Measurements from ENCODE around the gene HIVEP2.

The HIVEP2 gene

GRCh38 chr6:142925575-142926110 is 19.3 kb downstream of the HIVEP2 start:
- no peak for DNase-seq (ENCODE audit: low read depth, low spot score)

GRCh38 chr6:142918339-142919042 is 26.5 kb downstream of the HIVEP2 start:
- no peak for DNase-seq (ENCODE audit: low read depth, low spot score)

- no peak for DNase-seq (ENCODE audit: low read depth, low spot score)
Measured at GRCh38 chr6:142916881-142917280, 28.1 kb downstream of the HIVEP2 start.

- no peak for DNase-seq (ENCODE audit: low read depth, low spot score)
Measured at GRCh38 chr6:142914937-142915697, 29.9 kb downstream of the HIVEP2 start.

GRCh38 chr6:142914369-142914768 is 30.6 kb downstream of the HIVEP2 start:
- no peak for DNase-seq (ENCODE audit: low read depth, low spot score)

GRCh38 chr6:142913511-142914047 is 31.4 kb downstream of the HIVEP2 start:
- peak; percentile 42 for DNase-seq (ENCODE audit: low read depth, low spot score)

- DNase-seq (ENCODE audit: low read depth, low spot score), result no peak
Measured at GRCh38 chr6:142913036-142913510, 31.9 kb downstream of the HIVEP2 start.

GRCh38 chr6:142912125-142912524 is 32.9 kb downstream of the HIVEP2 start:
- no peak for DNase-seq (ENCODE audit: low read depth, low spot score)

- DNase-seq (ENCODE audit: low read depth, low spot score), result no peak
Measured at GRCh38 chr6:142911430-142911829, 33.5 kb downstream of the HIVEP2 start.

- DNase-seq (ENCODE audit: low read depth, low spot score), result no peak
Measured at GRCh38 chr6:142909686-142910085, 35.3 kb downstream of the HIVEP2 start.

GRCh38 chr6:142908235-142908634 is 36.7 kb downstream of the HIVEP2 start:
- DNase-seq (ENCODE audit: low read depth, low spot score), result no peak

GRCh38 chr6:142907544-142907943 is 37.4 kb downstream of the HIVEP2 start:
- DNase-seq (ENCODE audit: low read depth, low spot score), result no peak

- DNase-seq (ENCODE audit: low read depth, low spot score), result no peak
Measured at GRCh38 chr6:142906945-142907470, 38.0 kb downstream of the HIVEP2 start.

GRCh38 chr6:142903812-142904211 is 41.2 kb downstream of the HIVEP2 start:
- no peak for DNase-seq (ENCODE audit: low read depth, low spot score)

GRCh38 chr6:142902636-142903053 is 42.3 kb downstream of the HIVEP2 start:
- DNase-seq (ENCODE audit: low read depth, low spot score), result peak; percentile 53

- no peak for DNase-seq (ENCODE audit: low read depth, low spot score)
Measured at GRCh38 chr6:142901611-142902010, 43.4 kb downstream of the HIVEP2 start.

GRCh38 chr6:142900227-142900971 is 44.6 kb downstream of the HIVEP2 start:
- DNase-seq (ENCODE audit: low read depth, low spot score), result no peak

GRCh38 chr6:142898927-142899895 is 45.8 kb downstream of the HIVEP2 start:
- DNase-seq (ENCODE audit: low read depth, low spot score), result no peak

- no peak for DNase-seq (ENCODE audit: low read depth, low spot score)
Measured at GRCh38 chr6:142897659-142898058, 47.3 kb downstream of the HIVEP2 start.

GRCh38 chr6:142896732-142897131 is 48.2 kb downstream of the HIVEP2 start:
- no peak for DNase-seq (ENCODE audit: low read depth, low spot score)
